Lower leg skin (tissue), 3 donors: ENCODE data around the gene CASP2.

ENCODE experiments used
- POLR2A ChIP-seq, 2 donors: fragments of 450-650 bp; IDR thresholded peaks; one replicate each; pipeline ENCODE4 v1.6.1; 2016 to 2017; ENCODE audit warnings: antibody characterized with exemption in 2 of 2, mild to moderate bottlenecking in 1 of 2, moderate library complexity in 1 of 2
- TF ChIP-seq, protein P1 (sequence below), 3 donors: fragments of 450-650 bp; IDR thresholded peaks; one replicate each; pipeline ENCODE4 v1.5.1; 2016; ENCODE audit warnings: antibody characterized with exemption in 3 of 3, mild to moderate bottlenecking in 3 of 3, moderate library complexity in 2 of 3

DNA sequence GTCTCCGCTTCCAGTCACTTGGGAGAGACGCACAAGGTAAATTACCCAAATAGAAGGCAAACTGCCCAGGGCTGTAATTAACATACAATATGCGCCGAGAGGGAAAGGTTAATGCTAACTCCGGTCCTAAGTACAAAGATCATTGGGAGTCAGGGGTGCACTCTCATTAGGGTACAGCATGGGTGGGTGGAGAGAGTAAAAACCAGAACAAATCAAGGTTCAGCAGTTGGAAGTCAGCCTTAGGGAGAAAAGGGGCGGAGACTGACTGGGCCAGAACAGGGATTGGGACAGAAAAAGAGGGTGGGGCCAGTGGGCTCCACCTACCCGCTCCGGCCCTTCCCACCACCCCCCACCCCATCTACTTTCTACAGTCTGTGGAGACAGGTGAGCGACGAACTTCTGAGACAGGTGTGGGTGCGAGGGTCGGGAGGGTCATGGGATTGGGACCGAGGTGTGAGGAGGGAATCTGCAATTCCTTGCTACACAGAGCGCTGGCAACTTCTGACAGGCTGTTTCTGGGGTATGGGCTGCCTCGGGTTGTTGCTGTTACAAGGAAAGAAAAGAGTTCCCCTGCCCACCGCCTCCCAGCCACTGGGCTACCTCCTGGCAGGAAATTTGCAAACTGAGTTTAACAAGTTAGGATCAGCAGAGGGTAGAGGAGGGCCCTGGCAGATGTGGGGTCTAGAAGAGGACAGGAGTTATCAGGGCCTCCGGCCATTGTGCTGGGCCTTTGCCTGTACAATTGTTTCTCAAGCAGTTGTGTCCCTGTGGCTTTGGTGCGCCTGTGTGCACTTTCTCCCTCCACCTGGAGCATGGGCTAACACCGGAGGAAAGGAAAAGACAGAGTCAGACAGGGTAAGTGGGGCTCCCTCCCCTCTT is 3.3 kb upstream of the CASP2 start, which contains the start of gene TMEM139:
- TF ChIP-seq, protein P1, sequence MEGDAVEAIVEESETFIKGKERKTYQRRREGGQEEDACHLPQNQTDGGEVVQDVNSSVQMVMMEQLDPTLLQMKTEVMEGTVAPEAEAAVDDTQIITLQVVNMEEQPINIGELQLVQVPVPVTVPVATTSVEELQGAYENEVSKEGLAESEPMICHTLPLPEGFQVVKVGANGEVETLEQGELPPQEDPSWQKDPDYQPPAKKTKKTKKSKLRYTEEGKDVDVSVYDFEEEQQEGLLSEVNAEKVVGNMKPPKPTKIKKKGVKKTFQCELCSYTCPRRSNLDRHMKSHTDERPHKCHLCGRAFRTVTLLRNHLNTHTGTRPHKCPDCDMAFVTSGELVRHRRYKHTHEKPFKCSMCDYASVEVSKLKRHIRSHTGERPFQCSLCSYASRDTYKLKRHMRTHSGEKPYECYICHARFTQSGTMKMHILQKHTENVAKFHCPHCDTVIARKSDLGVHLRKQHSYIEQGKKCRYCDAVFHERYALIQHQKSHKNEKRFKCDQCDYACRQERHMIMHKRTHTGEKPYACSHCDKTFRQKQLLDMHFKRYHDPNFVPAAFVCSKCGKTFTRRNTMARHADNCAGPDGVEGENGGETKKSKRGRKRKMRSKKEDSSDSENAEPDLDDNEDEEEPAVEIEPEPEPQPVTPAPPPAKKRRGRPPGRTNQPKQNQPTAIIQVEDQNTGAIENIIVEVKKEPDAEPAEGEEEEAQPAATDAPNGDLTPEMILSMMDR (IDR thresholded peaks at IDR 0.05) = no peak
- no peak for TF ChIP-seq POLR2A (IDR thresholded peaks at IDR 0.05)
